Measurements from ENCODE around the gene CENPA.

DNA sequence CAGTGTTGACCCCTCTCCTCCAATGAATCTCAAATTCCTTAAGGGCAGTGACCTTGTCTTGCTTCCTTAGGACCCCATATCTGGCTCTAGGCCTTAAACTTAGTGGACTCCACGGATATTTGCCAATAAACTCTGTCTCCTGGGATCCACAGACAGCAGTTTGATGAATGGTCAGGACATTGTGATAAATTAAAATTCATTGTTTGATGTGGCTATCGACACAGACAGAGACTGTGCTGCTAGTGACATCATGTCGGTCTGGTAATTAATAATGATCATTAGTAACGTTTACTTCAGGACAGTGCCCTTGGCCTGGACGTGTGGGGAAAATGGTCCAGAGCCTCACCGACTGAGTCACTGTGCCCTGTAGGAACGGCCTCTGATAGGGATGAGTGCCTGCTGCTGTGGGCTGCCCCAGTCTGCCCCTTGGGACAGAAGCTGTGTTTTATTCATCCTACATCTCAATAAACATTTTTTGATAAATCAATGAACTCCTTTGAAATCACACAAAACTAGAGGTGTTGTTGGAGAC lies 27.0 kb upstream of the CENPA start:
- no peak for TF ChIP-seq POLR2AphosphoS5 (IDR thresholded peaks at IDR 0.05; ENCODE audit: low read depth, low read length)
- TF ChIP-seq, protein P1, sequence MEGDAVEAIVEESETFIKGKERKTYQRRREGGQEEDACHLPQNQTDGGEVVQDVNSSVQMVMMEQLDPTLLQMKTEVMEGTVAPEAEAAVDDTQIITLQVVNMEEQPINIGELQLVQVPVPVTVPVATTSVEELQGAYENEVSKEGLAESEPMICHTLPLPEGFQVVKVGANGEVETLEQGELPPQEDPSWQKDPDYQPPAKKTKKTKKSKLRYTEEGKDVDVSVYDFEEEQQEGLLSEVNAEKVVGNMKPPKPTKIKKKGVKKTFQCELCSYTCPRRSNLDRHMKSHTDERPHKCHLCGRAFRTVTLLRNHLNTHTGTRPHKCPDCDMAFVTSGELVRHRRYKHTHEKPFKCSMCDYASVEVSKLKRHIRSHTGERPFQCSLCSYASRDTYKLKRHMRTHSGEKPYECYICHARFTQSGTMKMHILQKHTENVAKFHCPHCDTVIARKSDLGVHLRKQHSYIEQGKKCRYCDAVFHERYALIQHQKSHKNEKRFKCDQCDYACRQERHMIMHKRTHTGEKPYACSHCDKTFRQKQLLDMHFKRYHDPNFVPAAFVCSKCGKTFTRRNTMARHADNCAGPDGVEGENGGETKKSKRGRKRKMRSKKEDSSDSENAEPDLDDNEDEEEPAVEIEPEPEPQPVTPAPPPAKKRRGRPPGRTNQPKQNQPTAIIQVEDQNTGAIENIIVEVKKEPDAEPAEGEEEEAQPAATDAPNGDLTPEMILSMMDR (IDR thresholded peaks at IDR 0.05) = no peak
- TF ChIP-seq, protein P2, sequence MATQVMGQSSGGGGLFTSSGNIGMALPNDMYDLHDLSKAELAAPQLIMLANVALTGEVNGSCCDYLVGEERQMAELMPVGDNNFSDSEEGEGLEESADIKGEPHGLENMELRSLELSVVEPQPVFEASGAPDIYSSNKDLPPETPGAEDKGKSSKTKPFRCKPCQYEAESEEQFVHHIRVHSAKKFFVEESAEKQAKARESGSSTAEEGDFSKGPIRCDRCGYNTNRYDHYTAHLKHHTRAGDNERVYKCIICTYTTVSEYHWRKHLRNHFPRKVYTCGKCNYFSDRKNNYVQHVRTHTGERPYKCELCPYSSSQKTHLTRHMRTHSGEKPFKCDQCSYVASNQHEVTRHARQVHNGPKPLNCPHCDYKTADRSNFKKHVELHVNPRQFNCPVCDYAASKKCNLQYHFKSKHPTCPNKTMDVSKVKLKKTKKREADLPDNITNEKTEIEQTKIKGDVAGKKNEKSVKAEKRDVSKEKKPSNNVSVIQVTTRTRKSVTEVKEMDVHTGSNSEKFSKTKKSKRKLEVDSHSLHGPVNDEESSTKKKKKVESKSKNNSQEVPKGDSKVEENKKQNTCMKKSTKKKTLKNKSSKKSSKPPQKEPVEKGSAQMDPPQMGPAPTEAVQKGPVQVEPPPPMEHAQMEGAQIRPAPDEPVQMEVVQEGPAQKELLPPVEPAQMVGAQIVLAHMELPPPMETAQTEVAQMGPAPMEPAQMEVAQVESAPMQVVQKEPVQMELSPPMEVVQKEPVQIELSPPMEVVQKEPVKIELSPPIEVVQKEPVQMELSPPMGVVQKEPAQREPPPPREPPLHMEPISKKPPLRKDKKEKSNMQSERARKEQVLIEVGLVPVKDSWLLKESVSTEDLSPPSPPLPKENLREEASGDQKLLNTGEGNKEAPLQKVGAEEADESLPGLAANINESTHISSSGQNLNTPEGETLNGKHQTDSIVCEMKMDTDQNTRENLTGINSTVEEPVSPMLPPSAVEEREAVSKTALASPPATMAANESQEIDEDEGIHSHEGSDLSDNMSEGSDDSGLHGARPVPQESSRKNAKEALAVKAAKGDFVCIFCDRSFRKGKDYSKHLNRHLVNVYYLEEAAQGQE (IDR thresholded peaks at IDR 0.05; ENCODE audit: insufficient read depth in 1 of 2, low read depth in 2 of 2, low read length in 1 of 2) = no peak
